Gastroesophageal sphincter (tissue), 3 donors: Measurements from ENCODE around the gene ABRACL.

Source experiments
- CTCF ChIP-seq, 4 experiments: fragments of 200-600 bp in 2 of 4; fragments of 450-650 bp in 2 of 4; sonication (generic) in 1 of 4; IDR thresholded peaks; one replicate each; pipeline ENCODE4 v1.5.1; 2017 to 2019; ENCODE audit warnings: antibody characterized with exemption in 4 of 4, mild to moderate bottlenecking in 2 of 4, moderate library complexity in 2 of 4
- EP300 ChIP-seq: sonication (generic); formaldehyde crosslinking; IDR thresholded peaks from one replicate; pipeline ENCODE4 v1.6.1; 2017; ENCODE audit warnings: antibody characterized with exemption, mild to moderate bottlenecking
- POLR2A ChIP-seq, 2 donors: fragments of 450-650 bp; IDR thresholded peaks; one replicate each; pipeline ENCODE4 v1.6.1; 2017; ENCODE audit warnings: antibody characterized with exemption in 2 of 2, mild to moderate bottlenecking in 2 of 2, moderate library complexity in 1 of 2
- POLR2AphosphoS5 ChIP-seq: sonication (generic); formaldehyde crosslinking; IDR thresholded peaks from one replicate; pipeline ENCODE4 v1.6.1; 2017; ENCODE audit warnings: antibody characterized with exemption

- TF ChIP-seq CTCF (IDR thresholded peaks at IDR 0.05) (peak; percentile 92 to 100 (median 98)), POLR2AphosphoS5 (peak; percentile 76), POLR2A (IDR thresholded peaks at IDR 0.05) (peak; percentile 64 to 78), EP300 (no peak)
Observed at GRCh38 chr6:138987643-138988468, 40.7 kb upstream of the ABRACL start, which contains the start of gene REPS1.
